ENCODE measurements around the gene CDKAL1.

The CDKAL1 gene

DNA sequence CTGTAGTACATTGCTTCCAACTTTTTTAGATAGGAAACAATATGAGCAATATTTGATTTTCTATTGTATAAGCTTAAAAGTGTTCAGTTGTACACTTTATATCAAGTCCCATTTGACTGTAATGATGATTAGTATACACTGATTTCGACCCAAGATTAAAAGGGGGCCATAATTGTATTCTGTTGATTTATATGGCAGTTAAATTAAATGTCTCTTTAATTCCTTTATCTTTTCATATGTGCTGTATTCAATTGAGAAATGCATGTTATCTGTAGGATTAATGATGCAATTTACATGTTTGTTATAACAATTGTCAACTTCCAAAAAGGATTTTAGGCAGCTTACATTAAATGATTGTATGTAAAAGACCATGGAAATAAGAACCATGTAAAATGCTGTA, 317.5 kb downstream of the CDKAL1 start:
- DNase-seq: no peak

DNA sequence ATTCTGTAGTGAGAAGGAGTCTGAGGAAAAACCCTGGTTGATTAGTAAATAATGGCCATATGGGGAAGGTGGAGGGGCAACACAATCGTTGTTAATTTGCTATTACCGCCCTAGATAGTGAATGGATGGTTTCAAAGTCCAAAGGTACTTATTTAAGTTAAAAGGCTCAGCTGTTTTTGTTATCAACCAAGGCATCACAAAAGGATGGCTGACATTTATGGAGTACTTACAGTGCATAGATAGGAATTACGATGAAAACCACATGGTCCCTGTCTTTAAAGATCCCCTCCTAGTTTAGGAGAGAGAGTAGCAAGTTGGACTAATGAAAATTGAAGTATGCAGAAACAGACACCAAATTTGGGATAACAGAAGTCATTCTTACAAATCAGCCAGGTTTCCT, 319.6 kb downstream of the CDKAL1 start:
- DNase-seq: no peak

DNA sequence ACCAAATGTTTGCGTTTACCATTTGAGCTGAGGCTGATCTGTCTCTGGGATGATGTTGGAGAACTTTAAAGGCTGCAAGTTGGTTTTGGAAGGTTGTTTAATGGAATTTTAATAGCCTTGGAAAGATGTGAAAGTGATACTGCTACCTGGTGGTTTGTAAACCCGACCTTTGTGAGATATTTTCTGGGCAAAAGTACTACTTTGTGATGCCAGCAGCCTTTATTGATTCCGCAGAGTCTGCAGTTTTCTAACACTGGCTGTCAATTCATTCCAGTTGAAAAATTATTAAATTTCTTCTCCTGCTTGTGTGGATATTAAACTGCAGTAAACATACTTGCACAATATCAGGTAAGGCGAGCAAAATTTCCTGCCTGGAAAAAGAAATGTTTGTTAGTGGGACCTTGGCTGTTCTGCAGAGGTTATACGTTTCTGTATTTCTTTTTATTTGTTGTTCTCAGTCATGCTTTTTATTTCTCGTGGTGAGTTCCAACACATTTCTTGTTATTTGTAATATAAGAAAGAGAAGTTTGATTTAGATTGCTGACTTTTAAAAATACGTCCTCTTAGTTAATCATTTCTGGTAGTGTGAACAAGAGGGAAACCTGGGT, 322.5 kb downstream of the CDKAL1 start:
- DNase-seq: no peak

DNA sequence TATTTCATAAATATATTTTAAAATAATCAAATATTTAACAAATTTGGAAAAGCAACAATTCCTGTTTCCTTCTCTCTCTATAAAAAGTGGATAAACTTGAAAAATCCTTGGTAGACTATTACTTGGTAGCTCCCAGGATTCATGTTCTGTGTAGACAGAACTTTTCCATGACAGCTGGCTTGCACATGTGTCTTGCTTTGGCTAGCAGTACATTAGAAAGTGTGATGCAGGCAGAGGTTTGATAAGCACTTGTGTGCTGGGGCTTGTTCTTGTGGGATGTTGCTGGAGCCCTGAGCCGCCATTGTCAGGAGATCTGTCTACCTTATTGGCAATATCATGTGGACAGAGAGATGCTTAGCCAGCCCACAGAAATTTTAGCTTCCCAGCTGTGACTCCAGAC, 327.2 kb downstream of the CDKAL1 start:
- no peak for DNase-seq

DNA sequence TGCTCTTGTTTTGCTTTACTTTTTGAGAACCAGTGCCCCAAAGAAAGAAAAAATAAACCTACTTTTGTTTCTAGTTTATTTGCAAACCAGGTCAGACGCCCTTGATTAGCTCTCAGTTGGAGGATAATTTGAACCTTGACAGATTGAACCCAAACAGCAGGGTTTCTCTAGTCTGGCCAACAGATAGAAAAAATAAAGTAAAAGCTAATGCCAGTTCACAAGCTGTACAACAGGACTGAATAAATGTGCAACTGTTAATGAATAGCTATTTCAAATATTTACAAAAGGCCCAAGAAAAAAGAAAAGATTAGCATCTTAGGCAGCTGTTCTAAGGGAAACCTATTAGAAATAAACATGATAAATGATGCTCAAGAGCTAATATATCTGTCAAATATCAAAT, 331.8 kb downstream of the CDKAL1 start:
- no peak for DNase-seq

DNA sequence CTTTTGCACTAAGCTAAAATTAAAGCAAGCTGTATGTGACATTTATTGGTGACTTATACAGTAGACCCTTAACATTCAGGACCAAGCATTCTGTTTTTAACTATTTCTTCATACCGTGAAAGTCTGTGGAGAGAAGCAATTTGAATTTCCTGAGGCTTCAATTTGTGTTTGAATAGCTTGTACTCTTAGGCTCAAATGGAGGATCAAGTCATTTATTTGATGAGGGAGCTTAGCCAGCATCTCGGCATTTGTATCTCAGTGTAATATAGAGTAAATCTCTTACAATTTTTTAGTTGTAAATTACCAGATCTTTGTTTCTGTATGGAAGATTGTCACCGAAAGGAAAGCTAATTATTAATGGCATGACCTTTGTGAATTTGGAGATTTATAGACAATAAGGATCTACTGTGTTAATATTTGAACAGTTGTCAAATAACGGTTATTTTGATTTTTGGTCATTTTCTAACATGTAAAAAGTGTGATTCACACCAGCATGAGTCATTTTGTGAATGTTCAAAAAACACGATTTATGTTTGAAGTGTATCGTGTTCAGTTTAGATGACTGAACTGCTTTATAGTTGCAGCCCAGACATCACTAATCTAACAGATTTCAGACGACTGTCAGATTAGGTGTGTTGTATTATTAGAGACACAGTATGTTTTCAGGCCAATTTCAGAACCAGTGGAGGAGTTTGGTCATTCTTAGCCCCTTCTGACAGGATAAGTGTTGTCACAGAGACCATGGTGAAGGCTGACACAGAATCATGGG, 332.9 kb downstream of the CDKAL1 start:
- no peak for DNase-seq

DNA sequence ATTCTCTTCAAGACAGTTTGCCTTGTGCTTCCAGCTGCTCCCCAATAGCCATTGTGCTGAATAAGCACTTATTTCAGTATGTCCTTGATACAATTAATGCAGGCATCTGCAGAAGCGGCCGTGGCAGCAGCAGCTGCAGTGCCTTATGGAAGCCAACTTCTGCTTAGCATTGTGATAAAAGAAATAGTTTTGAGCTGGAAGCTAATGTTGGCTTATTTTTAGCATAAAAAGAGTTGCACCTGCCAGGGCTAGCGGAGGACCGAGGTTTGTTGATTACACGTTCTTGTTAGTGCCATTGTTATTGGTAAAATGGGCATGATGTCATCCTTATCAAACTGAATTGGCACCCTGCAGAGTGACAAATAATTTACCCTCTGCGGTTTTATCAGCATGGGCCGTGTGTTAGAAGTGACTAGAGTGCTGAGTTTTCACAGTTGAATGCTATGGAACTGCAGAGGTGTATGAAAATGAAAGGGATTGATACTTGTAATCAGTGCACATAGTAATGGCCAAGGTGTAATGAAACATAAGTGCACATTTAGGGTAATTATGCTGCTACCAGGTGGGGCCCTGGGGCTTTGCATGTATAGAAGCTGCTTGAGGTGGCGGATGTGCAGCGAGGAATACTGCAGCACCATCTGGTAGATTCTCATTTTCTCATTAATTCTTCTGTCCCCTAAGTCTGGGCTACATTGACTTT, 334.3 kb downstream of the CDKAL1 start:
- no peak for DNase-seq

DNA sequence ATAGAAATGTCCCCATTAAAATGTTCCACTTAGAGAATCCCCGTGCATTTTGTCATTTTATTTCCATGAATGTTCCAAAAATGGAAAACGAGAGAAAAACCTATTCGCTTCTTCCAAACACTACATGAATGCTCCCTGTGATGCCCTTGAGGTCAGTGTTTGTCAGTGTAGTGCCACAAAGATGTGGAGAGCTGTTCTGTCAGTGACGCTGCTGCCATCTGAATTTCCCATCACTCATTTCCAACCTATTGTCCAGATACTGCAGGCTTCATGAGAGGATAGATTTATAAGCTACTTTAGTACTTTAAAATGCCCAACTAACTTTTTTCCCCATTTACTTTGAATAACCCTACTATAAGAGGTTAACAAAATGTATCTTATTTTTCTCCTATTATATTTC, 335.8 kb downstream of the CDKAL1 start:
- no peak for DNase-seq

DNA sequence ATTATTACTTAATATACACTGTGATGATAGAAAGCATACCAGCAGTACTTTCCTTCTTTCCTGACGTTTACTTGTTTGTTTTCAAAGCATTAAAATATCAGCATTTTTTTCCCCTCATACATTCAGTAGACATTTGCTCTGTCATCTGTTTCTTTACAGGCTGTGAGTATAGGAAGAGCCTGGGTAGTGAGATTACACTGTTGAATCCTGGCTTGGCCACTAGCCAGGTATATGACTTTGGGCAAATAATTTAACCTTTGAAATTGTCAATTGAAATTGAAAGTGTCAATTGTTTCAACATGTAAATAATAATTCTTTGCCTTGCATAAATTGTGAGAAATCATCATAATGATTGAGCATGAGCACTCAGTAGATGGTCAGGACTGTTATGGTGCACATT, 336.2 kb downstream of the CDKAL1 start:
- no peak for DNase-seq

DNA sequence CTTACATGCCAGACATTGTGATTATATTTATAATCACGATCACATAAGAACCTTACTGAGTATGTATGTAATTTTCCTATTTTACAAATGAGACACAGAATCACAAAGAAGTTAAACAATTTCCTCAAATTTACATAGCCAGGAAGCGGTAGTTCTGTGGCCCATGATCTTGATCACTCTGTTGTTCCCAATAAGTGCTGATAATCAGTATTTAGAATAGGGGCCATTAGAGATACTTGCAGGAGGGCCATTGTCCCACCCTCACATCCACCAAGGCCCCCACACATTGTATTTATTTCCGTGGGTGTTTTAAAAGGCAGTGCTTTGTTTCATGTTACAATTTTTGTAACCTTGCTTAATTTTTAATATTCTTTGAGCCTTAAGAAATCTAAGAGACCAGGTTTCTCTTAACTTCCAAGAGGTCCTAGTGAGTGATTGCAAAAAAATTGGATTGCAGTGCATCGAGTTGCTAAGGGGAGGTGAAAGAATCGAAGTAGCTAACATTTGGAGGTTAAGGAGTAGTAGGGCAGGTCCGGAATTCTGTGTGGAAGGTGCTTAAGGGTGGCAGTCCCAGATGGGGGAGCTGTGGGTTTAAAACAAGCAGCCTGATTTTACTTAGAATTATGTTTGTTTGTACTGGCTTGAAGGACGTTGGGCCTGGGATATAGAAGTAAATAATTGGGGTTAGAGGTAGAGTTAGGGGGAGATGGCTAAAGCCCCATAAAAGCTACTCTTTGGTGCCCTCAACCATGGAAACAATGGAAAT, 339.4 kb downstream of the CDKAL1 start:
- no peak for DNase-seq

DNA sequence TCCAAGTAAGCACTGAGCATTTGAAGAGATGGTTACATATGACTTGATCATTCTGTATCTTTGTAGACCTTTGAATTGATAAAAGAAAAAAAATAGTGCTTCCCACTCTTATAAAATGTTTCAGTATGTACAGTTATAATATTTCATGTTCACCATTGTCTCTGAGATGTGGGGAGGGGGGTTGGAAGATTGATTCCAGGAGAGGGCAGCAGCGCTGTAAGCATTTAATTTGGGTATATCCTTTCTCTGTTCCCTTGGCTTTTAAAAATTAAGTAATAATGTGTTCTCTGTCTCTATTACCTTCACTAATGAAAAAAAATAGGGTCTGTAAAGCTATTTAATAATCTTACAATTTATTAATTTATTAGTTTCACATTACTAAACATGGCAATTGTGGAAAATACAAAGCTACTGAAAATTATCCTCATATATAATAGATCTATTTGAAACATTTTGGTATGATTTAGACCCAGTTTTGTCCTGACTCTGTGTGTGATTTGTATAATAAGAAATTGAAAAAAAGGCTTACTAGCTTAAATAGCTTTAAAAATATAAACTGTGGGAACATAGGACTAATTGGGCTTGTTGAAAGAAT, 341.2 kb downstream of the CDKAL1 start:
- no peak for DNase-seq

DNA sequence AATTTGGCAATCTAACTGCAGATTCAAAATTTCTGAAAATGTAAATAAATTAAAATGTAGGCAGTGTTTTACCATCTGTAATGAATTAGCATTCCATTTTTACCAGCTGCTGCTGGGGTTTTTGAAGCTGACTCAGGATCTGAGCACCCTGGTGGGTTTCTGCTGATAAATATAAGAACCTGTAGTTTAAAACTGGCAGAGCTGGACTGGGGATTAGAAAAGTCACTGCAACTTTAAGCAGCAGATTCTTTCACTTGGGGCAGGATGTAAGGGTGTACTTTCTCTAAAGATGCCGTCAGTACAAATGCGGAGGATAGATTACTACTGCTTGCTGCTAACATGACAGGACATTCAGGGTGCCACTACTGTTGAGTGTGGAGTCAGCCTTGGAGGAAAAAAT, 341.8 kb downstream of the CDKAL1 start:
- DNase-seq: no peak

DNA sequence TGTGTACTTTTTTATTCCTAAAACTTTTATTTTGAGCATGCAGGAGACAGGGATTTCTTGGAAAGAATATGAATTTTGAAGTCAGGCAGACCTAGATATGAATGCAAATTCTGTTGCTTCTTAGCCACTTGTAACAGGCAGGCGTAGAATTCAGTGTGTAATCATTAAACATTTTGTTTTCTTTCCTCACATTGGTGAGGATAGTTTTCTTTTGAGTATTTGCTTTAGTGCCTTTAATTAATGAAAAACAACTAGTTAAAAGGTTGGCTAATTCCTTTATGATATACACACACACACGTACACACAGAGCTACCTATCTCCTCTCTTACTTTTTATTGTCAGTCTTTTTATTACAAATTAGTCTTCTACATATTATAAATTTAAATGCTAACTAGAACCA, 342.3 kb downstream of the CDKAL1 start:
- DNase-seq: no peak

DNA sequence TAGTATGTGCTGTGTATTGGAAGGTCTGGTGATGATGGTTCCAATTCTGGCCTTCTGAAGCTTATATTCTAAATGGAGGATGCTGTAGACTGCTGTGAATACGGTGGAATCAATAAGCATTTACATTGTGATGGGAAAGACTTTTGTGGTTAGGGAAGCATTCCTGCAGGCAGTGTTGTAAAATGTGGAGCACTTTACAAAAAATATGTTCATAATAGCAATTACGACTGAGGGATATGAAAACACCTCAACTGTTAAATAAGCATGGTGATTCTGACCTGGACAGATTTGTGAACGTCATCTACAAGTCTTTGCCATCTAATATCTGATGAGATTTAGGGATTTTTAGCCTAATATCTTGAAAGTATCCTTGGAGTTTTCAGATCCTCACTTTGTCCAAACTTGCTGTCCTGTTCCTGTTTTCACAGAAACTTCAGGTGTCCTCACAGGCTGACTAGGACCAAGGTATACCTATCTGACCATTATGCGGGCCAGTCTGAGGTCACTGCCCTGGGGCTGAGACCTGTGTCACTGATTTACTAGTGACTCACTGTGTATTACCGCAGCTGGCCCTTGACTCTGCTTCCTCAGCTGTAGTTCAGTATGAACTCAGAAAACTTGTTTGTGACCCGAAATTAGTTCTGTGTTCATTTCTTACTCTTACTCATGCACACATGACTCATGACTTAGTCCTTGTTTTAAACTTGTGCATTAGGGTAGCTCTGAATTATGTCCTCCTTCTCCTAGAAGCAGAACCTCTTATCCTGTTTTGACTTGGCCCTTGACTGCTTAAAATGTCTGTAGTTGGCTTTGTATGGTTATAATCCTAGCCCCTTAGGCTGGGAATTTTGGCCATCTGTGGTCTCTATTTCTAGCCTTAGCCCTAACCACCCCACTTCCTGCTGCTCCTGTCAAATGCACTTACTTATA, 343.0 kb downstream of the CDKAL1 start:
- DNase-seq: no peak

DNA sequence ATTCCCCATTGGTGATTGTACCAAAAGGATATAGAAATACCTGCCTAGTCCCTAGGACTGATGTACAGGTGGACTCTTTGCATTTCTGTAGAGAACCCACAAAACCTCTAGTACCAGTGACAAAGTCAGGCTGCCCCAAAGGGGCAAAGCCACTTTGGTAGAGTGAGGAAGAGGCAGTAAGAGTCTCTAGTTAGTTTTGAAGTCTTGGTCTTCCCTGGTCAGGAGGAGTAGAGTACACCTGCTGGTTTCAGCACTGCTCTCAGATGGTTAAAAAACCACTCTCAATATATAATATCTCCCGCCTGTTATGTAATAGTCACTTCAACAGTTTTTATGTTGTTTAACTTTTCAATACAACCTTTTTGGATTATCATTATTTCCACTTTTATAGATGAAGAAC, 344.9 kb downstream of the CDKAL1 start:
- no peak for DNase-seq

DNA sequence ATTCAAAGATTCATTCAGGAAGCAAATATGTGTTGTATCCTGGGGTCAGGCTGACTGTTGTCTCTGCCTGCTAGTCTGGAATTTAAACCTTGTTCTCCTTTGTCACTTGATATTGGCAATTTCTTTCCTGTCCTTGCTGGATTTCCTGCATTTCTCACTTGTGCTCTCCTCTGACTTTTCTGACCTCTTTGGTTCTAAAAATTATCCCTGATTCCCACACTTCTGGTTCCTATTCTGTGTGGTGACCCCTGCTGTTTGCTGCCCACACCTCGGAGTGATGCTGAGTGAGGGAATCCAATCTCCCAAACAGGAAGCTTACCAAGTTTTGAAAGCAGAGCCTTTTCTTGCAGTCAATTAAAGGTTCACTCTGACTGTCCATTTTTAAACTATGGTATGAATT, 345.3 kb downstream of the CDKAL1 start:
- DNase-seq: no peak

DNA sequence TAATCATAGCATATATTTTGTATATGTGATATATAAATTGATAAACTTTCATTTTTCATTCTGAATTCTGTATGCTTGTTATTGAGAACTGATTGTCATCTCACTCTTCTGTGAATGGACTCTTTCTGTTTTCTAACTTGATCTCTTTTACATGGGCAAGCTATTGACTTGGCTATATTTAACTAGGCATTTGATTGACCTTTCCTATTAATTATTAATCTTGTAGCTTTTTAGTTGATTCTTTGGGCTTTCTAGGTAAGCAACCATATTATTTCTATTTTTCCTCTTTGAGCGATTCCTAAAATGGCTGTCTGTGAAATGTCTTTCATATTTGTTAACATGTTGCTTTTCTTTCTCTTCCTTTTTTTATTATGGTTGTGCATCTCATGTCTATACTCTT, 347.1 kb downstream of the CDKAL1 start:
- no peak for DNase-seq

DNA sequence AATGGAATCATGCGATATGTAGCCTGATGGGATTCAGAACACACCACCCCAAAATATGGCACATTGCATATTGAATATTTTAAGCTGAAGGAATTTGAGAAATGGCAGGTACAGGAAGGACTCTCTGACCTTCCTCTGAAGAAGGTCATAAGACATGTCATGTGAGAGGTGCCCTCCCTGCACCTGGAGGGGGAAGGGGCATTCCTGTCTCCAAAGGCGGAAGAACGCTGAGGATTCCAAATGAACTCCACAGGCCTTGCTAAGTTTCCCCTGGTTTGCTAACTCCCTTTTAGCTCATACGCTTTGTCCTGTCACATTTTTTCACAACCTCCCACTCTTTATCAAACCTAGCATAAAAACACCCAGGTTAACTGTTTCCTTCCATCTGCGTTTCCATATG, 347.8 kb downstream of the CDKAL1 start:
- no peak for DNase-seq

DNA sequence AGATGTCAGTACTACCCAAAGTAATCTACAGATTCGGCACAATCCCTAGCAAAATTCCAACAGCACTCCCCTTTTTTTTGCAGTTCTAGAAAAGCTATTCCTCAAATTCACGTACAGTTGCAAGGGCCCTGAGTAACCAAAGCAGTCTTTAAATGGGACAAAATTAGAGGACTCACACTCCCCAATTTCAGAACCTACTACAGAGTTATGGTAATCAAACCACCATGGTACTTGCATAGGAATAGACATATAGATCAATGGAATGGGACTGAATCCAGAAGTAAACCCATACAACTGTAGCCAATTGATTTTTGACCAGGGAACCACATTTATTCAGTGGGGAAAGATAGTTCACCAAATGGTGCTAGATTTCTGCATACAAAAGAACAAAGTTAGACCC, 350.8 kb downstream of the CDKAL1 start:
- no peak for DNase-seq

DNA sequence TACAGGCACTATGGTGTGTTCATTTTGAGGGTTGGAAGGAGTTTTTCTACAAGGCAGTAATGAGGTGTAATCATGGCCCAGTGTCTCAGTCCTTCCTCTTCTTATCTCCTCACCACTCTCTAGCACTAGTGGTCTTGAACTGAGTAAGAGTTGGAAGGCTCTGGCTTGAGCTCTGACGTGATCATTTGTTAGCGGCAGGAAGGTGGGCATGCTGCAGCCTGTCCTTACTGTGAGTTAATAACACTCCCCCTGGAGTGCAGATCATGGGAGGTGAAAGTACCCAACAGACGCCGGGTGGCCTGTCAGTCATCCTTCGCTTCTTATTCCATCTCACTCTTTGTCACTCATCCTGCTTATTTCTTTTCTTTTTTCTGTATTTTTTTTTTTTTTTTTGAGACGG, 356.9 kb downstream of the CDKAL1 start:
- no peak for DNase-seq

DNA sequence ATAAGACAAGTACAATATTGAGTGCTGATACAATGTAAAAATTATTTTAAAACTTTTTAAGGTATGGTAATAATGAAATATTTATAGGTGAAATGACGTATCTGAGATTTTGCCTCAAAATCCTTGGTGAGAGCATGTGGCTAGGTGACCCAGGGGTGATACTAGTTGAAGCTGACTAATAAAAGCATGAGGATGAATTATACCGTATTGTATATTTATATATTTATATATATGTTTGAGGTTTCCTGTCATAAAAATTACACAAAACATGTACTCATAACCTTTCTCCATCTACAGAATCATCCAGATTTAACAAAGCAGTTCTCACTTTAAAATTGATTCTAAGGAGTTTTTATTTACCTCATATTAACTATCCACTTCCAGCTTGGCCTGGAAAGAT, 358.1 kb downstream of the CDKAL1 start:
- DNase-seq: no peak

DNA sequence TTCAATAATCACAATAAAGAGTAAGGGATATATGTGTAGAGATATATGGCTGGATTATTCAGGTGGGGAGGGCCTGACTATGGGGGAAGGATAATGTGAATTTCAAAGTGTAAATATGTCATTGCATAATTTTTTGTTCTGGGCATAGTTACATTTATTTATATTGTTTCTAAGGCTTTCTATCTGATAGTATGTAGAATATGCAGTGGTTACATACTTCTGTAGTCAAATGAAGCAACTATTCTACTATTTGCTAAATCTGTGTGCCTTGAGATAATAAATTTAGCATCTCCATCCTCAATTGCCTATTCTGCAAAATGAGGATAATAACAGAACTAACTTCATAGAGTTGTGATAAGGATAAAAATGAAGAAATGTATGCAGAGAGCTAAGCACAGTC, 359.2 kb downstream of the CDKAL1 start:
- DNase-seq: no peak

All from 8988T (cell line).